Smooth muscle cell (in vitro differentiated cells): Measurements from ENCODE around the gene UBR1. TPM values are rescaled to one million over a fixed set of nuclear protein-coding genes. Genes with fewer than 3 reads are reported as not detected.

Experiments
- DNase-seq: peaks from one replicate; lab custom pipeline; 2025; ENCODE audit not compliant: unreplicated experiment; lab: John Stamatoyannopoulos, UW
- H2AFZ ChIP-seq: fragments of 200-600 bp; sonication (generic); 2 replicates; pipeline ENCODE4 v1.6.0; 2016; ENCODE audit warnings: antibody characterized with exemption, low read depth, mild to moderate bottlenecking
- H3F3A ChIP-seq: fragments of 200-600 bp; sonication (generic); 2 replicates; pipeline ENCODE4 v1.6.0; 2017; ENCODE audit warnings: antibody characterized with exemption, low read depth
- H3K27ac ChIP-seq: fragments of 200-600 bp; sonication (generic); 2 replicates; pipeline ENCODE4 v1.5.1; 2016; ENCODE audit warnings: low read depth, mild to moderate bottlenecking
- H3K27me3 ChIP-seq: fragments of 200-600 bp; sonication (generic); 2 replicates; pipeline ENCODE4 v1.6.1; 2016; ENCODE audit warnings: low read depth, mild to moderate bottlenecking
- H3K36me3 ChIP-seq: fragments of 200-600 bp; sonication (generic); 2 replicates; pipeline ENCODE4 v1.5.1; 2016; ENCODE audit warnings: low read depth
- H3K4me1 ChIP-seq: fragments of 200-600 bp; sonication (generic); 2 replicates; pipeline ENCODE4 v1.5.1; 2016; ENCODE audit warnings: low read depth
- H3K4me2 ChIP-seq: fragments of 200-600 bp; sonication (generic); 2 replicates; pipeline ENCODE4 v1.6.0; 2016; ENCODE audit warnings: mild to moderate bottlenecking
- H3K4me3 ChIP-seq: fragments of 200-600 bp; sonication (generic); 2 replicates; pipeline ENCODE4 v1.5.1; 2016; ENCODE audit warnings: mild to moderate bottlenecking
- H3K79me2 ChIP-seq: fragments of 200-600 bp; sonication (generic); 2 replicates; pipeline ENCODE4 v1.6.0; 2016; ENCODE audit warnings: low read depth, mild to moderate bottlenecking
- H3K9ac ChIP-seq: fragments of 200-600 bp; sonication (generic); 2 replicates; pipeline ENCODE4 v1.6.0; 2016; ENCODE audit warnings: low read depth
- H3K9me3 ChIP-seq: fragments of 200-600 bp; sonication (generic); replicated peaks from 2 replicates; pipeline ENCODE4 v1.5.1; 2016; ENCODE audit warnings: low read depth
- H4K20me1 ChIP-seq: fragments of 200-600 bp; sonication (generic); 2 replicates; pipeline ENCODE4 v1.6.0; 2016; ENCODE audit warnings: low read depth
- CTCF ChIP-seq: fragments of 200-600 bp; sonication (generic); IDR thresholded peaks from 2 replicates; pipeline ENCODE4 v1.5.1; 2017; ENCODE audit warnings: borderline replicate concordance, mild to moderate bottlenecking, antibody characterized with exemption; ENCODE audit not compliant: insufficient read depth, poor library complexity, severe bottlenecking
- WGBS: methylation state at CpG from one replicate; pipeline ENCODE4 v1.1.7; 2016; ENCODE audit warnings: low lambda C conversion rate; 5-methylcytosine and 5-hydroxymethylcytosine counted together
- polyA plus RNA-seq: library from polyadenylated mRNA; unstranded; fragments of >200 nt; fragmentation: Nextera tagmentation; extraction: Ambion mirVana; gene quantifications from 2 replicates; pipeline ENCODE4 v1.2.1, GENCODE V29; 2016
- total RNA-seq: library from RNA; depleted of rRNA; stranded (reverse); fragments of >200 nt; gene quantifications from 2 replicates; pipeline ENCODE4 v1.2.3, GENCODE V29; 2014

Gene UBR1
- total and polyA plus RNA-seq, 2 experiments from 2014 or later = 8.7 to 24.0 TPM

DNA sequence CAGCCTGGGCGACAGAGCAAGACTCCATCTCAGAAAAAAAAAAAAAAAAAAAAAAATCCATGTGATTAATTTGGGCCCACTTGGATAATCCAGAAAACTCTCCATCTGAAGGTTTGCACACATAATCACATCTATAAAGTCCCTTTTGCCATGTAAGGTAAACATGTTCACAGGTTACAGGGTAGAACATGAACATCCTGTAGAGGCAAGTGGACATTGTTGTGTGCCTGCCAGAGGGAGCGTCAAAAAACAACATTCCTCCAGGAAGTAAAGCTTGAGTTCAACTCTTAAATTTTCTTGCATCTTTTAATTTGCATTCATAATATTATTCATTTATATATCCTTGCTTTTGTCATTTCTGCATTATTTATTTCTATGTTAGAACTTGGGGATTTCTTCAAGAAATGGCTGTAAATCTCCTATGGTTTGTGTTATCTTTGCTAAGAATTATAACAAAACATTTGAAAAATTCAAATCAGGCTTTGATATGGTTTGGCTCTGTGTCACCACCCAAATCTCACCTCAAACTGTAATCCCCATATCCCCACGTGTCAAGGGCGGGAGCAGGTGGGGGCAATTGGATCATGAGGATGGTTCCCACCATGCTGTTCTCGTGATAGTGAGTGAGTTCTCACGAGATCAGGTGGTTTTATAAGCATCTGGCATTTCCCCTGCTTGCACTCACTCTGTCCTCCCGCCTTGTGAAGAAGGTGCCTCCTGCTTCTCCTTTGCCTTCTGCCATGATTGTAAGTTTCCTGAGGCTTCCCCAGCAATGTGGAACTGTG is 173.9 kb downstream of the UBR1 start:
- WGBS = 79% methylated on average over 7 of the region's 7 CpGs
- Histone ChIP-seq H3K9me3 (no peaks in the 10 kb centered on the region), H3K27ac (no peak overlapping the region), H3K4me3 (no peak overlapping the region), H3K36me3 (no peaks in the 10 kb centered on the region), H4K20me1 (no peaks in the 10 kb centered on the region), H3F3A (no peaks in the 10 kb centered on the region), H3K79me2 (no peaks in the 10 kb centered on the region), H3K4me1 (no peaks in the 10 kb centered on the region), H3K4me2 (no peak overlapping the region), H2AFZ (no peak overlapping the region), H3K27me3 (no peaks in the 10 kb centered on the region), H3K9ac (no peak overlapping the region)
- no peak for DNase-seq
- TF ChIP-seq CTCF = no peak

DNA sequence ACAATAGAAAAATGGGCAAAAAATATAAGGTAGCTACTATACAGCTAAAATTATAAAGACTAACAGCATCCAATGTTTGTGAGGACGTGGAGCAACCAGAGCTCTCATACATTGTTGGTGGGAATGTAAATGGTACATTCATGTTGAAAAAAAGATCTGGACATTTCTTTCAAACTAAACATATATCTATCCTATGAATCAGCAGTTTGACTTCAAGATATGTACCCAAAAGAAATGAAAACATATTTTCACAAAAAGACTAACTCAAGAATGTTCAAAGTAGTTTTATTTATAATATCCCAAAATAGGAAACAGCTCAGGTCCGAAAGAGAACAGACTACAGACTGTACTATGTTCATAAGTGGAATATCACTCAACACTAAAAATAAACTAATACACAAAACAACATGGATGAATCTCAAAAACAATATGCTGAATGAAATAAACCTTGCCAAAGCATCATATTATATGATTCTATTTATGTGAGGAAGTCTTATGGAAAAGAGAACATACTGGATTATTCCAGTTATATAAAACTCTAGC is 176.5 kb downstream of the UBR1 start:
- Histone ChIP-seq H2AFZ (no peak overlapping the region), H3K4me2 (no peak overlapping the region), H3K4me3 (no peak overlapping the region), H3K36me3 (no peaks in the 10 kb centered on the region), H3K4me1 (no peaks in the 10 kb centered on the region), H3K27me3 (no peaks in the 10 kb centered on the region), H3K79me2 (no peaks in the 10 kb centered on the region), H3K9ac (no peak overlapping the region), H3K9me3 (no peaks in the 10 kb centered on the region), H4K20me1 (no peaks in the 10 kb centered on the region), H3K27ac (no peak overlapping the region), H3F3A (no peaks in the 10 kb centered on the region)
- 75% methylated on average over 2 of the region's 2 CpGs for WGBS
- no peak for TF ChIP-seq CTCF
- no peak for DNase-seq

GRCh38 chr15:42921342-42921731 is 184.5 kb downstream of the UBR1 start:
- DNase-seq = no peak
- peaks cover 4% of the 10 kb centered on the region for H3F3A ChIP-seq
- H3K27ac ChIP-seq = no peak overlapping the region
- H4K20me1 ChIP-seq = peaks cover 30% of the 10 kb centered on the region
- H3K4me3 ChIP-seq = peak overlapping the region; percentile 89
- H3K36me3 ChIP-seq = no peaks in the 10 kb centered on the region
- H3K9me3 ChIP-seq = no peaks in the 10 kb centered on the region
- H2AFZ ChIP-seq = peak overlapping the region; percentile 94
- peak overlapping the region; percentile 88 for H3K4me2 ChIP-seq
- H3K79me2 ChIP-seq = peaks cover 31% of the 10 kb centered on the region
- no peak for TF ChIP-seq CTCF
- WGBS = 15% methylated on average over 19 of the region's 19 CpGs
- no peaks in the 10 kb centered on the region for H3K27me3 ChIP-seq
- H3K4me1 ChIP-seq = peaks cover 15% of the 10 kb centered on the region
- H3K9ac ChIP-seq = peak overlapping the region; percentile 38
